Measurements from ENCODE around the gene PCDH8. TPM values are rescaled to one million over a fixed set of nuclear protein-coding genes. Genes with fewer than 3 reads are reported as not detected.

The PCDH8 gene
- total RNA-seq (2014; rRNA removed; shearing (Covaris generic)): 1.3 TPM in 1 of 2 replicates, not detected in the other

- DNase-seq (ENCODE audit: low read depth): peak; percentile 74
These were observed at the start of gene PCDH8 for GRCh38 chr13:52848455-52849195. PCDH8 (minus strand) TSS chr13:52848640; CDS start chr13:52848436, 204 bp downstream.

- DNase-seq (ENCODE audit: low read depth): peak; percentile 12
These were observed 48.6 kb upstream of the PCDH8 start for GRCh38 chr13:52896827-52897659.

GRCh38 chr13:52894413-52894812 is 46.0 kb upstream of the PCDH8 start:
- no peak for DNase-seq (ENCODE audit: low read depth)

GRCh38 chr13:52892925-52893324 is 44.5 kb upstream of the PCDH8 start:
- peak; percentile 39 for DNase-seq (ENCODE audit: low read depth)

- no peak for DNase-seq (ENCODE audit: low read depth)
These were observed 43.3 kb upstream of the PCDH8 start for GRCh38 chr13:52891706-52892105.

- no peak for DNase-seq (ENCODE audit: low read depth)
These were observed 38.7 kb upstream of the PCDH8 start for GRCh38 chr13:52887165-52887564.

GRCh38 chr13:52885141-52885540 is 36.7 kb upstream of the PCDH8 start:
- no peak for DNase-seq (ENCODE audit: low read depth)

- no peak for DNase-seq (ENCODE audit: low read depth)
These were observed 36.1 kb upstream of the PCDH8 start for GRCh38 chr13:52884429-52885010.

GRCh38 chr13:52882785-52883184 is 34.3 kb upstream of the PCDH8 start:
- no peak for DNase-seq (ENCODE audit: low read depth)

GRCh38 chr13:52879950-52880741 is 31.7 kb upstream of the PCDH8 start:
- no peak for DNase-seq (ENCODE audit: low read depth)

GRCh38 chr13:52878831-52879230 is 30.4 kb upstream of the PCDH8 start:
- no peak for DNase-seq (ENCODE audit: low read depth)

- DNase-seq (ENCODE audit: low read depth): no peak
These were observed 21.7 kb upstream of the PCDH8 start for GRCh38 chr13:52870143-52870542.

GRCh38 chr13:52869621-52870020 is 21.2 kb upstream of the PCDH8 start:
- DNase-seq (ENCODE audit: low read depth): no peak

- no peak for DNase-seq (ENCODE audit: low read depth)
These were observed 20.6 kb upstream of the PCDH8 start for GRCh38 chr13:52869050-52869449.

- DNase-seq (ENCODE audit: low read depth): no peak
These were observed 19.8 kb upstream of the PCDH8 start for GRCh38 chr13:52868190-52868589.

GRCh38 chr13:52864941-52865340 is 16.5 kb upstream of the PCDH8 start:
- no peak for DNase-seq (ENCODE audit: low read depth)

- DNase-seq (ENCODE audit: low read depth): no peak
These were observed 14.1 kb upstream of the PCDH8 start for GRCh38 chr13:52862358-52863206.

GRCh38 chr13:52852444-52852843 is 4.0 kb upstream of the PCDH8 start:
- DNase-seq (ENCODE audit: low read depth): no peak

- peak; percentile 34 for DNase-seq (ENCODE audit: low read depth)
These were observed 2.9 kb upstream of the PCDH8 start for GRCh38 chr13:52851137-52851962.

All from Daoy (cell line).